HG02938 (cell line): Measurements from ENCODE around the gene PYGB.

Experiments used
- ATAC-seq: cut with Tn5 transposase; IDR thresholded peaks from one replicate; pipeline ENCODE4 v1.9.1; 2021; ENCODE audit warnings: mild to moderate bottlenecking, moderate library complexity; ENCODE audit not compliant: unreplicated experiment

PYGB gene

GRCh38 chr20:25269057-25269832, 21.4 kb downstream of the PYGB start:
- ATAC-seq, result no peak

GRCh38 chr20:25269833-25270170, 21.9 kb downstream of the PYGB start:
- no peak for ATAC-seq

GRCh38 chr20:25270829-25271251, 23.0 kb downstream of the PYGB start:
- ATAC-seq, result no peak

GRCh38 chr20:25271486-25272222, 23.8 kb downstream of the PYGB start:
- no peak for ATAC-seq

- no peak for ATAC-seq
Observed at GRCh38 chr20:25272223-25273000, 24.5 kb downstream of the PYGB start.

- no peak for ATAC-seq
Observed at GRCh38 chr20:25273046-25273445, 25.2 kb downstream of the PYGB start.

GRCh38 chr20:25273541-25274358, 25.9 kb downstream of the PYGB start:
- ATAC-seq, result no peak

GRCh38 chr20:25274481-25274880, 26.6 kb downstream of the PYGB start:
- no peak for ATAC-seq

- no peak for ATAC-seq
Observed at GRCh38 chr20:25274891-25275812, 27.3 kb downstream of the PYGB start.

GRCh38 chr20:25275813-25276532, 28.1 kb downstream of the PYGB start:
- ATAC-seq, result no peak

GRCh38 chr20:25276533-25277050, 28.7 kb downstream of the PYGB start:
- no peak for ATAC-seq

- ATAC-seq, result no peak
Observed at GRCh38 chr20:25277051-25277801, 29.3 kb downstream of the PYGB start.

GRCh38 chr20:25277941-25278521, 30.1 kb downstream of the PYGB start:
- no peak for ATAC-seq

GRCh38 chr20:25278636-25279361, 30.9 kb downstream of the PYGB start:
- no peak for ATAC-seq

- no peak for ATAC-seq
Observed at GRCh38 chr20:25279403-25279802, 31.5 kb downstream of the PYGB start.

- ATAC-seq, result no peak
Observed at GRCh38 chr20:25280051-25280573, 32.2 kb downstream of the PYGB start.
